Measurements from ENCODE around the gene DLL4.

The DLL4 gene

DNA sequence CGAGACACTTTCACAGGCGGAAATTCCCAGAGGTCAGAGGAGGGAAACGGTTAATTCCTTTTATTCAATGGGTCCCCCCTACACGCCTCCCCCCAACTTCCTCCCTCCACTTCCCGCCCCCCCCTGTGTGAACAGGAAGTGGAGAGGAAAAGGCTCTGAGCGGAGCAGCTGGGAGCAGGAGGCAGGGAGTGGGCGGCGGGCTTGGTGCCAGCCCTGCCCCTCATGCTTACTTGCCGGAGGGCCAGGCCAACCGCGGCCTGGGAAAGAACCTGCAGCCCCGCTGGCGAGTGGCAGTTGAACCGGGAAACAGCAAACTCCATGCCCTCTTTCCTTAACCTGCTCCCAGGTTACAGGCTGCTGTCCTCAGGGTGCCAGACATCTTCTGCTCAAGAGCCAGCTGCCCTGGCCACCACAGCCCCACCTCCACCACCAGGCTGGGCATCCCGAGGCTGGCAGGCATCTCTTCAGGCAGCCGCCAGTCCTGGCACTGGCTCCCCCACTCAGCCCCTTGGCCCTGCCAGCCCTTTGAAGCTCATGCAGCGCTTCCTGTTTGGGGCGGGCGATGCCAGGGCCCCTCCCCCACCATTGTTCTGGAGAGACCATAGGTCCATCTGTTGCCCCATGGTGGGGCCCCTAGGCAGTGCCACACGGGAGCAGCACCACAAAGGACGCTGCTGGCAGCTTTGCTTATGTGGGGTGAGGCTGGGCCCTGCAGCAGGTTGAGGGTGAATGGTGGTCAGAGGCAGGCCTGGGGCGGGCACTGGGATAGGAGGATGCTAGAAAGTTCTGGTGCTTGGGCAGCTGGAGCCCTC lies 21.9 kb upstream of the DLL4 start:
- no peak for DNase-seq

GRCh38 chr15:40908095-40908494 lies 21.0 kb upstream of the DLL4 start:
- DNase-seq, result no peak

GRCh38 chr15:40909662-40910630 lies 19.2 kb upstream of the DLL4 start:
- no peak for DNase-seq

DNA sequence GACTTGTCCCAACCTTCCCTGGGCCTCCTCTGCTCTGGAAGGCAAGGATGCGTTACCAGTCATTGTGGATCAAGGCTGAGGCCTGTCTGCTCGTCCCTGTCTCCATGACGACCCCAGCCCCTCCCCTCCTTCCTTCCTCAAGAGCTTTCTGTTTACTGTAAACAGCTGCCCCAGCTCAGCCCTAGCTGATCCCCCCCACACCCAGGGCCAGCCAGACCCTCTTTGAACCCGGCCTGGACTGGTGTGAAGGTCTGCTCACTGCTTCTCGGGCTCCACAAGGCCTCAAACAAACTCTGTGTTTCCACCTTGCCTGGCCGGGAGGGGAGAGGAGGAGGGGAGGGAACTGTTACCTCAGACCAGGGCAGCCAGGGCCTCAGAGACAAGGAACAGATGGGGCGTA lies 18.0 kb upstream of the DLL4 start:
- no peak for DNase-seq

DNA sequence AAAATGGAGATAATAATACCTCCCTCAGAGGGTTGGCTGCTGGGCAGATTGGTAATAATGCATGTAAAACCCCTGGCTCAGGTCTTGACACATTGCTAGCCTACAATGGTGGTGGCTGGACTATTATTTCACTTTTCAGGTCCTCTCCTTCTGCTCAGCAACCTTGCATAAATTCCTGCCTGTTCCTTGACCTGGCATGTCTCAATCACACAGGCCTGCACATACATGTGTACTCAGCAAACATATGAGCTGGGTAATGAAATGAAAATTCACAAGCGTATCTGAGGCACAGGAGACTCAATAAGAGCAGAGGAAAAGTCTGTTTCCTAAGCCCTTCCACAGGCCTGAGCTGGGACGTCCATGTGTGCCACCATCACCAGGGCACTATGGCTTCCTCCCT lies 17.4 kb upstream of the DLL4 start:
- no peak for DNase-seq

DNA sequence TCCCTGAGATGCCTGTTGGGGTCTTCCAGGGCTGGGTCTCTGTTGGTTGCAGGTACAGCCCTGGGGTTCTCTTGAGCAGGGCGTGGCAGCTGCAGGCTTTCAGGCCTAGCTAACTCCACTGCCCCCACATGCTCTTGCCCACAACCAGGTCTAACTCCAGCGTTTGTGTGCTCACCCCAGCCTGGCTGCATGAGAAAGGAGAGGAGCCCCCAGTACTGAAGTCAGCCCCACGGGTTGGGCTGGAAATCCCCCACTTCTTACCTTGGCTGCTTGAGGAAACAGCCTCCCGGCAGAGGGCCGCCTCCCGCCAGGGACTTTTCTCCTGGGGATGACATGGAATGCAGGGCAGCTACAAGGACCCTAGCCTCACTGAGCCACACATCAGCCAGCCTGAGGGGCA lies 16.7 kb upstream of the DLL4 start:
- DNase-seq, result no peak

- DNase-seq, result no peak
Observed at GRCh38 chr15:40914013-40914412, 15.1 kb upstream of the DLL4 start.

DNA sequence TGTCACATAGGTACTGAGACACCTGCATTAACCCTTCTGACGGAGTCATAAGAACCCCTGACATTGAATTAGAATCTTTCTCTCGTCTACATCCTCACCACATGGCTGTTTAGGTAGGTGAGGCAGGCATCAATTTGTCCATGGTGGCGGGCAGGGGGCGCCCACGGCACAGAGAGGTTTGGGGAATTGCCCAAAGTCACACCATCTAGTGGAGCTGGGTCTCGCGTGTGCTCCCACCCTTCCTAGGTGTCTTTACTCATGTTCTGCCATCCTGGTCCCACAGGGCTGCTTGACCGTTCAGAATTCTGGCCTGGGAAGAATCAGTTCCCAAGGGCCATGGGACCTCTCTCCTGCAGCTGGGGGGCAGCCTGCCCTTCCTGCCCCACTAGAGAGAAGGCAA lies 14.7 kb upstream of the DLL4 start:
- no peak for DNase-seq

GRCh38 chr15:40915116-40915661 lies 14.0 kb upstream of the DLL4 start:
- no peak for DNase-seq

DNA sequence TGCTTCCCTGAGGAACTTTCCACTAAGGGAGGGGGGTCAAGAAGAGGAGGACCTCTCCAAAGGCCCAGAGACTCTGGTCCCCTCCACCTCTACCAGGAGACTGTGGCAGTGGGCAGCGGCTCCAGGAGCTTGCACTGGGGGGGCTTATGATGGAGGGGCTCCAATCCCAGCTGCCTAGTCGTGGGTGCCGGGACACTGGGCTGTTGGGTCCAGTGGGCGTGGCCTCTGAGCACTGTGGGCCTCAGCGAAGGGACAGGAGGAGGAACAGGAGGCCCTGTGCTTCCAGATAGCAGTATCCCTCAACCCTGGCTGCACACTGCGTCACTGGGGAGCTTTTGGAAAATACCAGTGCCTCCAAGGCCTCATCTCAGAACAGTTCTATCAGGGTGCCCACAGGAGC lies 13.5 kb upstream of the DLL4 start:
- no peak for DNase-seq

DNA sequence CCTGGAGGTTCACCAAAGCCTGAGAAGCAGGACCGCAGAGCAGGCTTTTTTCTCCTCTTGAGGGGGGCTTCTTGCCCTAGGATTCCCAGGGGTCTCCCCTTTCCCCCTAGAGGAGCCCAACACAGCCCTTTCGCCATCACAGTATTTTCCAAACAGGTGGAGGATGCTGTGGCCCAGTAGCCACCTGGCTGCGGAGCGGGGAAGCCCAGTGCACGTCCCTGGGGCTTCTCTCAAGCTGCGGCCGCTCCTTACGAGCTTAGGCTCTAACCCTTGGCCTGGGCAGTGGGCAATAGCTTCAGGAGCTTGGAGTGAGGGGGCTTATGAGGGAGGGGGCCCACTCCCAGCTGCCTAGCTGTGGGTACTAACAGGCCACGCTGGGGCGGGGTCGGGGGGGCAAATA lies 11.6 kb upstream of the DLL4 start:
- DNase-seq, result no peak

- no peak for DNase-seq
Observed at GRCh38 chr15:40918146-40918798, 10.9 kb upstream of the DLL4 start.

GRCh38 chr15:40918799-40919392 lies 10.2 kb upstream of the DLL4 start:
- DNase-seq, result no peak

GRCh38 chr15:40921949-40922607 lies 7.1 kb upstream of the DLL4 start:
- DNase-seq, result no peak

DNA sequence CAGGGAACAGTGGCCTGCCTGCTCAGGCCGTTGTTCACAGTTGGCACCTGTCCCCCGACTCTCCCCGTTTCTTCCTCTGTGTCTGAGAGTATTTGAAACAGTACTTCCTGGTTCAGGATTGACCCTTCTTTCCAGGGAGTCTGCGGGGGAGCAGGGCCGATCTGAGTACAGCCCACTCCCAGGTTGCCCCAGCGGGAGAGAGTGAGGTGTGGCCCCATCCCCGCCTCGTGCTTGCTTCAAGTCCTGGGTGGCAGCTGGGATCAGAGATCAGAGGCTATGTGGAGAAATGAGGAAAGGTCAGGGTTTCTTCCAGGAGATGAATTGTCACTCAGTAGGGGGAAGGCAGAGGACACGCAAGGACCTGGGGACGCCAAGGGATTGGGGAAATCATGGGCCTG lies 6.5 kb upstream of the DLL4 start:
- DNase-seq, result no peak

GRCh38 chr15:40923551-40923950 lies 5.6 kb upstream of the DLL4 start:
- no peak for DNase-seq

- DNase-seq, result no peak
Observed at GRCh38 chr15:40925495-40925862, 3.7 kb upstream of the DLL4 start.

DNA sequence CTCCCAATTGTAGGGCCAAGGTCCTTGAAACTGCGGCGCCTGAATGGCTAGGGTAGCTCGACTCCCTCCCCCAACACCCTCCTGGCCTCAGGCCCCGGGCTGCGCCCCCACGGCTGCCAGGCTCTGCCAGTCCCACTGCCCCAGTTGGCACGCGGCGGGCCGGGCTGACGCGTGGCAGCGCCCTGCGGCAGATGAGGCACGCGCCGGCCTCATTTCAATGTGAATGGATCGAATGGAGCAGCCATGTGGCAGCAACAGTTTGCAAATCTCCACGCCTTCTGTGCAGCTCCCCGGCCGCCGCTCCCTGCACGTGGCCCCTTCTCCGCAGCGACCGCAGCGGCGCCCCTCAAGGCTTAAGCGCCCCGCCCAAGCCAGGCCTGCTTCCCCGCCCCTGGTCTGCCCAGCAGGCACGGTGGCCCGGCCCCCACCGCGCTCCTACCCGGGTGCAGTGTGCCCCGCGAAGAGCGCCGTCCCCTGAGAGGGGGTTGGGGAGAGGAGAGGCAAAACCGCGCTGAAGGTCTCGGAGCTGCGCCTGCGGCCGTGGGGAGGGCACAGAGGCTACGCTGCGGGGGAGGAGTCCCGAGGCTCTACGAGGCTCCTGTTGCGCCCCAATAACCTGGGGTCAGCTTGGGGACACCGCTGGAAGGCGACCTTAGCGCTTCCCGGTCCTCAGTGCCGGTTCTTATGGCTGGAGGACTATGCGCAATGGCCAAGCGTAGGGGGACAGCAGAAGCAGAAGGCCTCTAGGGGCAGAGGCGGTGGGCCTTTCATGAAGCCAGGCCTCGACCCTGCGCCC lies 3.1 kb upstream of the DLL4 start:
- no peak for DNase-seq

- DNase-seq, result no peak
Observed at GRCh38 chr15:40926659-40927494, 2.3 kb upstream of the DLL4 start.

DNA sequence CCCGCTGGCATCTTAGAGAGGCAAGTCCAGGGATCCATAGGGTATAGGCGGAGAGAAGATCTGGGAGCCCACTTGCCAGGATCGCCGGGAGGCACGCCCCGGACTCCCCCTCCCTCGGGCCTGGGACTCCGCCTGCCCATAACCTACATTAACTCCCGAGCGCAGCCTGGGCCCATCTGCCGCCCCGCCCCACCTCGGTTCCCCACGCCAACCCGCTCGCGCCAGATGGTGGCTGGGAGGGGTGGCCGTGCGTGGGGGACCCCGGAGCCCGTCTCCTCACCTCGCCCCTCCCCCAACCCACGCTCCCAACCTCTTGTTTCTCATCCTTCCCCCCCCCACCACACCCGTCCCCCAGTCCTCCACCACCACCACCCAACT lies 1.7 kb upstream of the DLL4 start:
- DNase-seq, result no peak
